ENCODE data around the gene SRPX. TPM values are rescaled to one million over a fixed set of nuclear protein-coding genes. Genes with fewer than 3 reads are reported as not detected.

Gene SRPX
- total RNA-seq, 2 donors from 2014 or later = 42.5 to 78.4 TPM

GRCh38 chrX:38256019-38256418 is 35.3 kb upstream of the SRPX start:
- no peak for ATAC-seq
- H3K27ac ChIP-seq = no peak overlapping the region
- H3K9me3 ChIP-seq = no peaks in the 10 kb centered on the region
- no peaks in the 10 kb centered on the region for H3K27me3 ChIP-seq
- TF ChIP-seq CTCF (IDR thresholded peaks at IDR 0.05) (no peak), POLR2A (IDR thresholded peaks at IDR 0.05) (no peak)
- intact Hi-C loops (cut with DNase I) = no loop called here
- DNase-seq = no peak
- no peaks in the 10 kb centered on the region for H3K36me3 ChIP-seq (replicated peaks in 1 of 2; ENCODE audit: insufficient read depth in 1 of 2, low read depth in 2 of 2)
- H3K4me3 ChIP-seq = no peak overlapping the region
- H3K4me1 ChIP-seq = no peaks in the 10 kb centered on the region
- 90 to 97% methylated on average over 6 to 15 of the region's 30 CpGs for WGBS, 2 donors

- no peaks in the 10 kb centered on the region for H3K9me3 ChIP-seq
- H3K27ac ChIP-seq = no peak overlapping the region
- ATAC-seq (no peak), DNase-seq (no peak)
- H3K27me3 ChIP-seq = no peaks in the 10 kb centered on the region
- intact Hi-C loops (cut with DNase I) = no loop called here
- WGBS, 2 donors = 25 to 30% methylated on average over 2 of the region's 2 CpGs
- TF ChIP-seq CTCF (IDR thresholded peaks at IDR 0.05) (no peak), POLR2A (IDR thresholded peaks at IDR 0.05) (no peak)
- H3K4me1 ChIP-seq = no peaks in the 10 kb centered on the region
- H3K4me3 ChIP-seq = no peak overlapping the region
- H3K36me3 ChIP-seq (replicated peaks in 1 of 2; ENCODE audit: insufficient read depth in 1 of 2, low read depth in 2 of 2) = no peaks in the 10 kb centered on the region
Observed at GRCh38 chrX:38249965-38250364, 29.3 kb upstream of the SRPX start.

- H3K9me3 ChIP-seq = no peaks in the 10 kb centered on the region
- H3K4me1 ChIP-seq = no peaks in the 10 kb centered on the region
- no peak overlapping the region for H3K4me3 ChIP-seq
- intact Hi-C loops (cut with DNase I) = no loop called here
- ATAC-seq (no peak), DNase-seq (no peak)
- H3K27ac ChIP-seq = no peak overlapping the region
- H3K27me3 ChIP-seq = no peaks in the 10 kb centered on the region
- TF ChIP-seq POLR2A (IDR thresholded peaks at IDR 0.05) (no peak), CTCF (IDR thresholded peaks at IDR 0.05) (no peak)
- no peaks in the 10 kb centered on the region for H3K36me3 ChIP-seq (replicated peaks in 1 of 2; ENCODE audit: insufficient read depth in 1 of 2, low read depth in 2 of 2)
- WGBS, 2 donors = 91 to 97% methylated on average over 2 of the region's 2 CpGs
Observed at GRCh38 chrX:38247051-38247450, 26.4 kb upstream of the SRPX start.

GRCh38 chrX:38240541-38240940 is 19.9 kb upstream of the SRPX start:
- H3K27ac ChIP-seq = no peak overlapping the region
- WGBS, 2 donors = 78 to 94% methylated on average over 2 of the region's 2 CpGs

More at GRCh38 chrX:38240541-38240940, 19.9 kb upstream of the SRPX start:
- intact Hi-C loops (cut with DNase I) = no loop called here
- H3K27me3 ChIP-seq = no peaks in the 10 kb centered on the region
- H3K4me1 ChIP-seq = no peaks in the 10 kb centered on the region
- no peak for DNase-seq
- H3K9me3 ChIP-seq = no peaks in the 10 kb centered on the region
- no peak overlapping the region for H3K4me3 ChIP-seq
- TF ChIP-seq CTCF (IDR thresholded peaks at IDR 0.05) (no peak), POLR2A (IDR thresholded peaks at IDR 0.05) (no peak)
- H3K36me3 ChIP-seq (replicated peaks in 1 of 2; ENCODE audit: insufficient read depth in 1 of 2, low read depth in 2 of 2) = no peaks in the 10 kb centered on the region
- ATAC-seq = no peak
